Stimulated activated CD8-positive, alpha-beta memory T cell treated with anti-CD3 and anti-CD28 coated beads, Interleukin-7, amount 100 ng/mL, for 24 hours (primary cell): Measurements from ENCODE around the gene IL18RAP.

ENCODE experiments used
- DNase-seq: peaks from one replicate; pipeline ENCODE4 v3.0.0-alpha.2; 2020; ENCODE audit warnings: low read depth

IL18RAP gene

GRCh38 chr2:102422910-102423309, at the start of gene IL18RAP:
IL18RAP (plus strand) TSS chr2:102423160; CDS start chr2:102423278, 118 bp downstream.
- no peak for DNase-seq

GRCh38 chr2:102376052-102376591, 46.8 kb upstream of the IL18RAP start:
- no peak for DNase-seq

GRCh38 chr2:102383722-102384121, 39.2 kb upstream of the IL18RAP start:
- DNase-seq, result no peak

GRCh38 chr2:102385522-102385921, 37.4 kb upstream of the IL18RAP start:
- DNase-seq, result no peak

- no peak for DNase-seq
Measured at GRCh38 chr2:102386004-102386403, 37.0 kb upstream of the IL18RAP start.

GRCh38 chr2:102386867-102387541, 36.0 kb upstream of the IL18RAP start:
- DNase-seq, result no peak

- DNase-seq, result no peak
Measured at GRCh38 chr2:102387763-102388546, 35.0 kb upstream of the IL18RAP start.

- no peak for DNase-seq
Measured at GRCh38 chr2:102391565-102391964, 31.4 kb upstream of the IL18RAP start.

- DNase-seq, result no peak
Measured at GRCh38 chr2:102392096-102392495, 30.9 kb upstream of the IL18RAP start.

GRCh38 chr2:102392942-102393341, 30.0 kb upstream of the IL18RAP start:
- DNase-seq, result no peak

GRCh38 chr2:102396012-102396411, 26.9 kb upstream of the IL18RAP start:
- DNase-seq, result no peak

GRCh38 chr2:102397209-102397608, 25.8 kb upstream of the IL18RAP start:
- DNase-seq, result no peak

- DNase-seq, result no peak
Measured at GRCh38 chr2:102399499-102400141, 23.3 kb upstream of the IL18RAP start.

GRCh38 chr2:102401456-102401855, 21.5 kb upstream of the IL18RAP start:
- DNase-seq, result no peak

- no peak for DNase-seq
Measured at GRCh38 chr2:102401865-102402264, 21.1 kb upstream of the IL18RAP start.

GRCh38 chr2:102410952-102411351, 12.0 kb upstream of the IL18RAP start:
- DNase-seq, result no peak

GRCh38 chr2:102412199-102412598, 10.8 kb upstream of the IL18RAP start:
- DNase-seq, result no peak

GRCh38 chr2:102417946-102418345, 5.0 kb upstream of the IL18RAP start:
- DNase-seq, result no peak

- DNase-seq, result no peak
Measured at GRCh38 chr2:102418421-102418961, 4.5 kb upstream of the IL18RAP start.

GRCh38 chr2:102420290-102420689, 2.7 kb upstream of the IL18RAP start:
- no peak for DNase-seq

- no peak for DNase-seq
Measured at GRCh38 chr2:102421890-102422759, 835 bp upstream of the IL18RAP start.
